GM18498 (cell line): Measurements from ENCODE around the gene SDHAF2.
"Not testable (repeated sequence)": the region's sequence is repeated elsewhere in the genome, so short reads cannot be mapped to it uniquely, and the experiment has no call there.

Source experiments
- ATAC-seq: cut with Tn5 transposase; IDR thresholded peaks from one replicate; pipeline ENCODE4 v1.9.1; 2021; ENCODE audit warnings: mild to moderate bottlenecking, moderate library complexity; ENCODE audit not compliant: unreplicated experiment

Gene SDHAF2

DNA sequence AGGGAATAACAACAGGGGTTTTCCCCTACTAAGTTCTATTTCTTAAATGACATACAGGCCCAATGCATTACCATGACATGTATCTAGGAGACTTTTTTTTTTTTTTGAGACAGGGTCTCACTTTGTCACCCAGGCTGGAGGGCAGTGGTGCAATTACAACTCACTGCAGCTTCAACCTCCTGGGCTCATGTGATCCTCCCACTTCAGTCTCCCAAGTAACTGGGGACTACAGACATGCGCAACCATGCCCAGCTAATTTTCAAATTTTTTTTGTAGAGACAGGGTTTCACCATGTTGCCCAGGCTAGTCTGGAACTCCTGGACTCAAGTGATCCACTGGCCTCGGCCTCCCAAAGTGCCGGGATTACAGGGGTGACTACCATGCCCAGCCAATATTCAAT lies 7.7 kb upstream of the SDHAF2 start:
- ATAC-seq: no peak

DNA sequence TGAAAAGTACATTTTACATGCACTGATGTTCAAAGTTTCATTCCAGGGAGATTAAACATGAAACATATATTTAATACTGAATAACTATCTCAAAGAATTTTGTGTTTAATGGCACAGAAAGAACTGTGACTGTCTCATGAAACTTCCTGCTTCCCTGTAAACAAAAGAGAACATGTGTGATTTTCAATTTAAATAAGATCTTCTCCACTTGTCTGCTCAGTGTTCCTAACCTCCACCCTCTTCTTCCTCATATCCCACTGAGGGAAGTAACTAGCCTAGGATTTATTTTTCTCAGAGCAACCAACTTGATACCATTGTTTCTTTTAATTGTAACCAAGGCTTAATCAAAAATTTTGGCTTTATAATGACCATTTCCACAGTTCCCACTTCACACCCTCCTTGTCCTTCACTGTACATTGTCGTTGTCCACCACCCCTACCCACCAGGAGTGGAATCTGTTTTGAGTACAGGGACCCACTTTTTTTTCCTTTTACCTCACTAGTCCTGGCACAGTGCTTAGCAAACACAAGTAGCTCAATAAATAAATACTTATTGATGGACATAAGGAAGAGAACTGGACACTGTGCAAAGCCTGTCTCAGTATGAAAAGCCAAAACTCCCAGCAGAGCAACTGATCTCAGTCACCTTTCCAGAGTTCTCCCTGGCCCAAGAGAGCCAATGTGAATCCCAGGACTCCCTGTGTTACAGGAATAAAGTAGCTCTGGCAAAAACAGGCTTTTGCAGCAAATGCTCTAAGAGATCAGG lies 4.4 kb upstream of the SDHAF2 start:
- no peak for ATAC-seq

DNA sequence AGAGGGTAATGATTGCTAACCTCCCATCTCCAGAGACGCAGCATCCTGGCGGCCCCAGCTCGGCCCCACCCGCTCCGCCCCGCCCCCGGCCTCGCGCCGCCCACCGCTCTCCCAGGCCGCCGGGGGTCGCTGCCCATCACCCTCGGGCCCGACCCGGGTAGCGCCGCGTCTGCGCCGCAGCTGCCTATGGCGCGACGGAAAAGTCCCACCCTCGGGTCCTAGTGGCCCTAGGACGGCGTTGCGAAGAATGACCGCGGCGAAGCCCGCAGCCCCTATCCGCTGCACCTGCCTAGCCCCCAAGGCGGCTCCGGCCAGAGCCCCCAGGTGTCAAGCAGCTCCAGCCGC lies 606 bp upstream of the SDHAF2 start:
- ATAC-seq: peak; percentile 65

DNA sequence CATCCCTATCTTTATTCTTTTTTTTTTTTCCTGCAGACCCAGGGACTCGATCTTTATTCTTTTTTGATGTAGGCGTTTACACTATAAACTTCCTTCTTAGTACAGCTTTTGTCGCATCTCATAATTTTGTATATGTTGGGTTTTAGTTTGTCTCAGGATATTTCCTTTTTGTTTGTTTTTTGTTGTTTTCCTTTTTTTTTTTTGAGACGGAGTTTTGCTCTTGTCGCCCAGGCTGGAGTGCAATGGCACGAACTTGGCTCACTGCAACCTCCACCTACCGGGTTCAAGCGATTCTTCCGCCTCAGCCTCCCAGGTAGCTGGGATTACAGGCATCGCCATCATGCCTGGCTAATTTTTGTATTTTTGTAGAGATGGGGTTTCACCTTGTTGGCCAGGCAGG lies 915 bp downstream of the SDHAF2 start:
- ATAC-seq: not testable (repeated sequence)

DNA sequence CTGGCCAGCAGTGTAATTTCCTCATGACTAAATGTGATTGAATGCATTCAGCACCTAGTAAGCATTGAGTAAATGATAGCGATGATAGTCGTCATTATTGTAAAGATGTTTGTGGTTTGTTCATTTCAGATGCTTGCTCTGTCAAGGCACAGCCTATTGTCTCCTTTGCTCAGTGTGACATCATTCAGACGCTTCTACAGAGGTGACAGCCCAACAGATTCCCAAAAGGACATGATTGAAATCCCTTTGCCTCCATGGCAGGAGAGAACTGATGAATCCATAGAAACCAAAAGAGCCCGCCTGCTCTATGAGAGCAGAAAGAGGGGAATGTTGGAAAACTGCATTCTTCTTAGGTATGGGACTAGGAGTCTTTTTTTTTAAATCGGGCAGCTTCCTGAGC lies 7.6 kb downstream of the SDHAF2 start:
- no peak for ATAC-seq

DNA sequence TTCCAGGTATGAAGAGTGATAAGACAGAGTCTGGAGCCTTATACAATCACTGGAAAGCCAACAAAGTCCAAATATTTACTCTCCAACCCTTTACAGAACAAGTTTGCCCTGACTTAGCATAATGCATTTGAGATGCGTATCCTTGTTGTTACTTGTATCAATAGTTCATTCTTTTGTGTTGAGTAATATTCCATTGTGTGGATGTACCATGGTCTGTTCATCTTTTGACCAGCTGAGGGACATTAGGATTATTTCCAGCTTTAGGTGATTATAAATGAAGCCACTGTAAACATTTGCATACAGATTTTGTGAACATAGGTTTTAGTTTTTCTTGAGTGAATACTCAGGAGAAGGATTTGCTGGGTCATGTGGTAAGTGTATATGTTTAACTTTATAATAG lies 9.7 kb downstream of the SDHAF2 start:
- no peak for ATAC-seq

DNA sequence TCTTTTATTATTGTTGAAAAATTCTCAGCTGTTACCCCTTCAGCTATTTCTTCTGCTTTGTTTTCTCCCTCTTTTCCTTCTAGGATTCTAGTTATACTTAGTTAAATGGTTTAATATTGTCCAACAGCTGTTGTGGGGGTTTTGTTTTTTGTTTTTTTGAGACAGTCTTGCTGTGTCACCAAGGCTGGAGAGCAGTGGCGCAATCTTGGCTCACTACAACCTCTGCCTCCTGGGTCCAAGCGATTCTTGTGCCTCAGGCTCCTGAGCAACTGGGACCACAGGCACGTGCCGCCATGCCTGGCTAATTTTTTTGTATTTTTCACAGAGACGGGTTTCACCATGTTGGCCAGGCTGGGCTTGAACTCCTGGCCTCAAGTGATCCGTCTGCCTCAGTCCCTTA lies 12.7 kb downstream of the SDHAF2 start:
- no peak for ATAC-seq

DNA sequence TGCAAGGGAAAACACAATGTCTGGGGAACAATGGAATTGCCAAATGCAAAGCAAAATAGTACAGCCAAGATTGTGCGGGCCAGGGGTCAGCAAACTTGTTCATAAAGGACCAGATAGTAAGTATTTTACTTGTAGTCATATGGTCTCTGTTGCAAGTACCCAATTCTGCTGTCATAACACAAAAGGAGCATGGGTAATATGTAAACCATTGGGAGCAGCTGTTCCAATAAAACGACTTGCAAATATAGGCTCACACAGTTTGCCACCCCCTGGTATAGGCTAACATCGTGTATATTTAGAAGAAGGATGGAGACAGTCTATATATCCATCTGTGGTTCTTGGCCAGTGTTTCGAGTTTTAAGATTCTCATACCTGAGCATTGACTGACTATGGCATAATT lies 15.6 kb downstream of the SDHAF2 start:
- no peak for ATAC-seq

DNA sequence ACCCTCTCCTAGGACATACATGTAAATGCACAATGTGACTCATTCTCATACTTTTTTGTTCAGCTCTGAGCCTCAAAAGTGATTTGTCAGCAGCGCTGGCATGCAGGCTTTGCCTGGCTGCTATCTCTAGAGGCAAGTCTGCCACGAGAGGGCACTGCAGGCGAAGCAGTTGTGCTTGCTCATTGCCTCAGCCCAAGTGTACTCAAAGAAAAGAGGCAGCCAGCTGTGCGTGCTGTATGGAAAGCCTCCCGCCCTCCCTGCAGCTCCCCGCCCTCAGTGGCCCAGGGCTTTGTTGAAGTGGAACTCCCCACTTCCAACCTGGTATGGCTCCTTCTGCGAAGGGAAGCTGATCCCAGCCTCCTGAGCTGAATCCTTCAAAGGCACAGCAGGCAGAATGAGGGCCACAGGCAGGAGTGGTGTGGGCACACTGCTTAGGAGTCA lies 16.3 kb downstream of the SDHAF2 start:
- no peak for ATAC-seq

DNA sequence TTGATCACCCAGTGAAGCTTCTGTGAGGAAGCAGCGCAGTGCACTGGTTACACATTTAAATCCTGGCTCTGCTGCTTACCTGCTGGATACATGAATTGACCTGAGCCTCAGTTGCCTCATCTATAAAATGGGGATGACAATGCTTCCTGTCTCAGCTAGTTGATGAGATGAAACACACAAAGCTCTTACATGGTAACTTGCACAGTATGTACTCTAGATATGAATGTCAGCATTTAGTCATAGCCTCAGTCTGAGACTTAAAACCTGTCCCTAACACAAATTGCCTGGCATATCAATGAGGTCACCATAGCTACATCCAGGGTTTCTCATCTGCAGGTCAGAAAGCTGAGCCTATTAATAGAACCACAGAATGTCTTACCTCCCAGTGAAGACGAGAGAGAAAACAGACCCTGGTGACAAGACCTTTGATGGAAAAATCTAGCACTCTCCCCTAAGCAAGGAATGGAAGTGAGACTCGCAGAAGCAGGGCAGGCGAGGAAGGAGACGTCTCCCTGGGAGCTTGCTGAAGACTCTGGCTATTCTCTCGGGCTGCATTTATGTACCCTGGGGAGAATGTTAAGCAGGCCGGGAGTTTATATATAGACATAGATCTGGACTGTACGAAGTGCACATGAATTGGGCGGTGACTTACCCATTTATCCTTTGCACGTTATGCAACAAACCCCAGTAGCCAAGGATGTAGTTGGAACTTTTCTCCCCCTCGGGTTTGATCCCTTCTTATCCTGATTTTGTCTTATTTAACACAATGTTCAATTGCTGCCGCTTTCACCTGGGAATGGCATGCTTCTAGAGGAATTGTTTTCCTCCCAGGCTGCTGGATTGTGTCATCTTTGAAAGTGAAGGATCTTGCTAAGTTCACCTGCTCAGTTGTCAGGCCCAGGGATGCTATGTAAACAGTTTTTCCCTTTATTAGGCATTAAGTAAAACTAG lies 18.0 kb downstream of the SDHAF2 start:
- ATAC-seq: no peak

DNA sequence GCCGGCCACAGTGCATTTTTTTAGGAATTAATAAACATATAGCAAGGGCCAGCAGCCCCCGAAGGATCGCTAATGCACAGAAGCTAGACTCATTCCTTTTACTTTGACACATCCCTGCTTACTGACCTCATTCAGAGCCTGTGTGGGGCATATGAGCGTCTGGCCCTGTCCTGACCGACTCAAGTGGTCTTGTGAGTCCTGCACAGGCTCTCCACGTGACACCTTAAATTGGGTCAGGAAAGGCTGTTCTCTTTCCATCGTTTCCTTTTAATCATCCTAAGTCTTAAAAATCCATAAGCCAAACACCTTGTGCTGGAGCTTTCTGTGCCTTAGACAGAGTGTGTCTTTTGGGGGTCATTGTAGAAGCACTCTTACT lies 18.6 kb downstream of the SDHAF2 start:
- no peak for ATAC-seq

DNA sequence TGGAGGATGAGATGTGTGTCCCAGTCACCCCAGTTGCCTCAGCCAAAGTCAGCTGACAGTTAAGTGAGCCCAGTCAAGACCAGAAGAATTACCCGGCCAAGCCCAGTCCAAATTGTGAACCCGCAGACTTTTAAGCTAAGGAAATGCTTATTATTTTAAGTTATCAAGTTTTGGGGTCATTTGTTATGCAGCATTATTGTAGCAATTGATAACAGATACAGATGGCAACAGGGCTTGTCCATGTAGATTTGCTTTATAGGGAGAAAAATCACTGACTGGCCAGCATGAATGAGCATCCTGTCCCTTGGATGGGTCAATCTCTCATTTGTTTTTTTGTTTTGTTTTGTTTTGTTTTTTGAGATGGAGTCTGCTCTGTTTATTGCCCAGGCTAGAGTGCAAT lies 22.9 kb downstream of the SDHAF2 start:
- ATAC-seq: no peak

DNA sequence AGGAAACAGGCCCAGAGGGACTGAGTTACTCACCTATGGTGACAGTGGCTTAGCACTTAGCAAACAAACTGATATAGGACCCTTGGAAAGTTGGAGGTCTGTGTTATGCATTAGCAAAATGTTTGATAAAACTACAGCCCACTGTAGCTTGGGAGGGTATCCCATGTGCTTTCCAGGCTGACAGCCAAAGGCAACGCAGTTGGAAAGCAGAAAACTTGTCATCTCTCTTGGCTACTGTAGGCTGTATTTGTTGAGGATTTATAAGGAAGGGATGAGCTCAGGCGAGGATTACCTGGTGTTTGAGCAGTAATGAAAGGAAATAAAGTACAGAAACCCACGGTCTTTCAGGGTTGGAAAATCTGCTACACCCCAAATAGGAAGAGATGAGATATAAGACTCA lies 23.8 kb downstream of the SDHAF2 start:
- no peak for ATAC-seq

DNA sequence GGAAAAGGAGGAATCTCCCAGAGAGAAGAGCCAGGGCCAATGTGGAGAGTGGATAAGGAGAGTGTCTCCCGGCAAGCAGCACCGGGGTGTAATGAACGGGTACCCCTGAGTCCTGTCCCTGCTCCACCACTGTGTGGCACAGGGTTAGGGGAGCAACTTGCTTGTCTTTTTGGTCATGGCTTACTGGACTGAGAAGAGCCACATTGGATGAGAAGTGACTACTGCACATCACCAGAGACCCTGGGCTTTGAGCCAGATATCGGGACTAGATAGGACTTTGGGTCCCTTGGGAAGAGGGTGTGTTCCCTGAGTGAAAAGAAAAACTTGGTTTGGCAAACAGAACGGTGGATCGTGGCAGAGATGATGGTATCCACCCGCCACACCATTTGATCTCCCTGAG lies 24.6 kb downstream of the SDHAF2 start:
- ATAC-seq: no peak

DNA sequence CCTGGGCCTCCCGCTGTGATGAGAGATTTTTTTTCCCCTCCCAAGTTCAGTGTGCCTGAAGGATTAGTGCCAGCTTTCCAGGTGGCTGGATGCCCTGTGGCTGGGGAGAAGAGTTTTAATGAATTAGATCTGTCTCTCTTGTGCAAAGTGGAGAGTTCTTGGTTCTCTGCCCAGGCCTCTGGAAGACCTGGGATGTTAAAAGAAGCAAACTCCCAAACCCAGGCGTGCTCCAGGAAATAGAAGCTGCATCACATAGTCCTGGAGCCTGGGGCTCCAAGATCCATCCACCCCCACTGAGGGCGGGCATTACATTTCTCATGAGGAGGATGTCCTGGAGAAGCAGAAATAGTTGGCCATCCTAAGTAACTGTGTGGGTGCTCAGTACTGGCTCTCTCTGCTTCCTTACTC lies 30.6 kb downstream of the SDHAF2 start:
- no peak for ATAC-seq

DNA sequence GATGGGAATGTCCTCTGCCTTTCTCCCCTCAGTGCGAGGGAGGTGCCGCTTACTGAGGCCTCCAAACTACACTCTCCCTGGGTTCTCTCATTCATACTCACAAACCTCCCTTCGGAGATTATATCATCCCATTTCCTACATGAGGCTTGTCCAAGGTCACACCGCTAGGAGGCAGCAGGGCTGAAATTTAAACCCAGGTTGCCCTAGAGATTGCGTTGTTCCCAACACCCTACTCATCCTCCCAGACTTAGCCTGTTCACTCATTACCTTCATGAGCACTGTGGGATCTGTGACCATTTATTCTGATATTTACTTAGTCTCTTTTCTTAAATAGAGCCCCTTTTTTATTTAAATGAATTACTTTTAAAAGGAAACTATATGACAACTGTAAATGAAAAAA lies 31.1 kb downstream of the SDHAF2 start:
- ATAC-seq: no peak

DNA sequence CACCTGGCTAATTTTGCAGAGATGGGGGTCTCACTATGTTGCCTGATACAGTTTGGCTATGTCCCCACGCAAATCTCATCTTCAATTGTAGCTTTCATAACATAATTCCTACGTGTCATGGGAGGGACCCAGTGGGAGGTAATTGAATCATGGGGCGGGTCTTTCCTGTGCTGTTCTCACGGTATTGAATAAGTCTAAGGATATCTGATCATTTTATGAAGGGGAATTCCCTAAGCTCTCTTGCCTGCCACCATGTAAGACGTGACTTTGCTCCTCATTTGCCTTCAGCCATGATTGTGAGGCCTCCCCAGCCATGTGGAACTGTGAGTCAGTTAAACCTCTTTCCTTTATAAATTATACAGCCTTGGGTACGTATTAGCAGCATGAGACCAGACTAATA lies 37.7 kb downstream of the SDHAF2 start:
- ATAC-seq: not testable (repeated sequence)

DNA sequence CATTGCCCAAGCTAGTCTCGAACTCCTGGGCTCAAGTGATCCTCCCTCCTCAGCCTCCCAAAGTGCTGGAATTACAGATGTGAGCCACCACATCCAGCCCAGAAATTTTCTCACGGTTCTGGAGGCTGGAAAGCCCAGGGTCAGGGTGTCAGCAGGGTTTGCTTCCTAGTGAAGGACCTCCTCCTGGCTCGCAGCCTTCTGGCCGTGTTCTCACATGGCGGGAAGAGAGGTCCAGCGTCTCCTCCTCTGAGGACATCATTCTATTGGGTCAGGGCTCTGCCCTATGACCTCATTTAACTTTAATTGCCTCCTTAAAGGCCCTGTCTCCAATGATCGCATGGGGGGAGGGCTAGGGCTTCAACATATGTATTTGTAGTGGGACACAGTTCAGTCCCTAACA lies 38.1 kb downstream of the SDHAF2 start:
- no peak for ATAC-seq

DNA sequence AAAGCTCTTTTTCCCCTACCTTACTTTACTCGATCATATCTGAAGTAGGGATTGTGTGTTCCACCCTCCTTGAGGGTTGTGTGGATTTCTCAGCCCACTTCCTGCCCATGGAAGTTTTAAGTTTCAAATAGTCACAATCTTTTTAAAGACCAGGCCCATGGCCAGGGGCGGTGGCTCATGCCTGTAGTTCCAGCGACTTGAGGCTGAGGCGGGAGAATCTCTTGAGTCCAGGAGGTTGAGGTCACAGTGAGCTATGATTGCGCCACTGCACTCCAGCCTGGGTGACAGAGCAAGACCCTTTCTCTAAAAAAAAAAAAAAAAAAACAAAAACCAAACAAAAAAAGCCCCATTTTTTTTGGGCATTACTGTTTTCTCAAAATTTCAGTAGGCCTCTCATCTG lies 42.4 kb downstream of the SDHAF2 start:
- no peak for ATAC-seq

DNA sequence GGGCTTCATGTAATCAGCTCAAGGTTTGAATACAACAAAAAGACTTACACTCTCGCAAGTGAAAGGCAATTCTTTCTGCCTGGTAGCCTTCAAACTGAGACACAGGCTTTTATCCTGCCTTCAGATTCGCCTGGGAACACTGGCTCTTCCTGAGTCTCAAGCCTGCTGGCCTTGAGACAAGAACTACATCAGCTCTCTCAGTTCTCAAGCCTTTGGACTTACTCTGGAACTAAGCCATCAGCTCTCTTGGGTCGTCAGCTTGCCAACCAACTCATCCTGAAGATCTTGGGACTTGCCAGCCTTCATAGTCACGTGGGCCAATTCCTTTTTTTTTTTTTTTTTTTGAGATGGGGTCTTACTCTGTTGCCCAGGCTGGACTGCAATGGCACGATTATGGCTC lies 42.9 kb downstream of the SDHAF2 start:
- ATAC-seq: no peak

DNA sequence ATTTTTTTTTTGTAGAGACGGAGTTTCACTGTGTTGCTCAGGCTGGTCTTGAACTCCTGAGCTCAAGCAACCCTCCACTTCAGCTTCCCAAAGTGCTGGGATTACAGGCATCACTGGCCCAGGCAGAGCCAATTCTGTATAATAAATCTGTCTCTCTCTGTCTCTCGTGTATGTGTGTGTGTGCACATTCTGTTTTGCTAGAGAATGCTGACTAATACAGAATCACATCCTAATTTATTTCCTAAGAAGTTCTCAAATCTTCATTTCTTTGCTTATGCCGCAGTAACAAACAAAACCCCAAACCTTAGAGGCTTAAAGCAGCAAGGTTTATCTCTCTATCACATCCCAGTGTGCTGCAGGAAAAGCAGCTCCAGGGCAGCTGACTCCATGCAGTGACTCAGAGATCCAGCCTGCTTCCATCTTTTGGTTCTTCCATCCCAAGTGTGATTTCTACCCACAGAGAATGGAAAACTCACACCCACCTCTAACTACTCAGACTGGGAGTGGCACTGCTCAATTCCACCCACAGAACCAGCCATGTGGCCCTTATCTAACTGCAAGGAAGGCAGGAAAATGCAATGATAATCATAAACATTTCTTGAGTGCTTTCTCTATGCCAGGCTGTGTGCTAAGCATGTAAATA lies 43.6 kb downstream of the SDHAF2 start:
- no peak for ATAC-seq
